DMS 273 (cell line): ENCODE measurements around the gene UFSP2.
"Not testable (repeated sequence)": the region's sequence is repeated elsewhere in the genome, so short reads cannot be mapped to it uniquely, and the experiment has no call there.

Experiments used
- DNase-seq: peaks from one replicate; lab custom pipeline; 2025; ENCODE audit not compliant: unreplicated experiment; lab: John Stamatoyannopoulos, UW

Gene UFSP2

DNA sequence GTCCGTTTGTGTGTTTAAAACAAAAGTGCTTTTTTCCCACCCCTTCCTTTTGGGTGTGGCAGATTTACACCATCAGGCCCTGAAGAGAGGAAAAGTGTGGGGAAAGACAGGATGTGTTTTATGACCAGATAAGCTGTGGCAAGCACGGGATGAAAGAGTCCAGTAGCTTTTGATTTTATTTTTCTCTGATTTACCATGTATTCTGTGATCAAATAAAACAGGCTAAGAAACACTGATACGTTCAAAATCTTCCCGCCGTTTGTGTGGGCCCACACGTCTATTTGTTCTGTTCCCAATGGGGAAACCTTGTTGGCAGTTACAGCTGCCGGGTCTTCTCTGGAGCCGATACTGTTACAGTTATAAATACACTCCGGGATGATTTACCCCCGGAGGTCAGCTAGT lies 40.8 kb downstream of the UFSP2 start:
- DNase-seq: no peak

DNA sequence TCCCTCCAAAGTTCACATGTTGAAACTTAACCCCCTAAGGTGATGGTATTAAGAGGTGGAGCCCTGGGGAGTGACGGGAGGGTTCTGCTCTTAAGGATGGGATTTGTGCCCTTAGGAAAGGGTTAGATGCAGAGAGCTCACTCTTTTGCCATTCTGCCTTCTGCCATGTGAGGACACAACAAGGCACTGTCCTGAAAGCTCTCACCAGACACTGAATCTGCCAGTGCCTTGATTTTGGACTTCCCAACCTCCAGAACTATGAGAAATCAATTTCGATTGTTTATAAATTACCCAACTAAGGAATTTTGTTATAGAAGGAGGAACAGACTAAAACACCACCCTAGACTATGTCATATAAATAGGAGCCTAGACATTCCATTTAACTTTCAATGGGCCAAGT lies 41.7 kb downstream of the UFSP2 start:
- no peak for DNase-seq

DNA sequence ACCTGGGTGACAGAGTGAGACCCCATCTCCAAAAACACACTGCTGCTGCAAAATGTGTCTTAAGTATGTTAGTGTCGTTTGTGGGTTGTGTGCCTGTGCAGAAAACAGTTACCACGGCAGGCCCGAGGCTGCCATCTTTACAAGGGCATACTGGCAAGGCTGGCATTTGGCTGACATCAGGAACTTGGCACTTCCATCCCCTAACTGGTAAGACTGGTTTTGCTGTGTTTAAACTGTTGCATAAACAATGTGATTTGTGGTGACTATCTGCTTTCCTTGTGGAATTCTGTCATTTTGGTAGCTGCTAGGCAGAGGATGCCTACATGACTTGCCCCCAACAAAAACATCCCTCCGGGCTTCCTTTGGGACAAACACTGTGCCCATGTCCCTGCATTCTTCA lies 42.3 kb downstream of the UFSP2 start:
- DNase-seq: no peak

DNA sequence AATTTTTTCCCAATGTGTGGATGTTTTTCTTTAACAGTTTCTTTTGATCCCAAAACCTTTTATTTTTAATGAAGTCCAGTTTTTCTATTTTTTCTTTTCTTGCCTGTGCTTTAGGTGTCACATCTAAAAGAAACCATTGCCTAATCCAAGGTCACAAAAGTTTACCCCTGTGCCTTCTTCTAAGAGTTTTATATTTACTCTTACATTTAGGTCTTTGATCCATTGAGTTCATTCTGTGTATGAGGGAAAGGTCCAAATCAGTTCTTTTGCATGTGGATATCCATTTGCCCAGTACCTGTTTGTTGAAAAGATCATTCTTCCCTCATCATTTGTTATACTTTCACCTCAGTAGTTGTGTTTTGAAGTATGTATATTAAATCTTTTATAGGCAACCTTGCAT lies 43.0 kb downstream of the UFSP2 start:
- no peak for DNase-seq

DNA sequence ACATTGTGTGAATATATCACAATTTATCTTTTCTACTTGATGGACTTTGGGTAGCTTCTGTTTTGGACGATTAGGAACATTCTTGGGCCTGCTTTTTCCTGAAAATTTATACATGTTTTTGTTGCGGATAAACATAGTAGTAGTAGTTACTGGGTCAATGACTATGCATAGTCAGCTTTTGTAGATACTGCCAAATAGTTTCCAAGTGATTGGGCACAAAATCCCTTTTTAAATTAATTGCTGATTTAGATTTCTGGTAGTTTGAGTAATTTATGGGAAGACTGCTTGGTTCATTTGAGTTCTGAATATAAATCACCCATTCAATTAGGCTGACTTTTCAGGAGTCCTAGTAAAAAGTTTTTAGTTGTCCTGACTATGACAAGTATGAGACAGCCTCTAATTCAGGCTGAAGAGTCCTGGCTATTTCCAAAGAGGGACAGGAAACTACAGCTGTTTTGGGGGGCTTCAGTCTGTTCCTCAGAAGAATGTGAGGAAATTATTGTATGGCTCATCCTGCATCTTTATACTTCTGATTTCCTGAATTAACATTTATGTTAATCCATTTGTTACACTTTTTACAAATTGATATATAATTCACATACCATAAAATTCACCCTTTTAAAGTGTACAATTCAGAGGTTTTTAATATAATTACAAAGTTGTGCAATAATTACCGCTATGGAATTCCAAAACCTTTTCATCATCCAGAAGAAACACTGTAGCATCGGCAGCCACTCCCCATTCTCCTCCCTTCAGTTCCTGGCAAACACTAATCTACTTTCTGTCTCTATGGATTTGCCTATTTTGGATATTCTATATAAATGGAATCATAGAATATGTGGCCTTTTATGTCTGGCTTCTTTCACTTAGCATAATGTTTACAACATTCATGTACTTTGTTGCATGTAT lies 44.2 kb downstream of the UFSP2 start:
- DNase-seq: no peak

DNA sequence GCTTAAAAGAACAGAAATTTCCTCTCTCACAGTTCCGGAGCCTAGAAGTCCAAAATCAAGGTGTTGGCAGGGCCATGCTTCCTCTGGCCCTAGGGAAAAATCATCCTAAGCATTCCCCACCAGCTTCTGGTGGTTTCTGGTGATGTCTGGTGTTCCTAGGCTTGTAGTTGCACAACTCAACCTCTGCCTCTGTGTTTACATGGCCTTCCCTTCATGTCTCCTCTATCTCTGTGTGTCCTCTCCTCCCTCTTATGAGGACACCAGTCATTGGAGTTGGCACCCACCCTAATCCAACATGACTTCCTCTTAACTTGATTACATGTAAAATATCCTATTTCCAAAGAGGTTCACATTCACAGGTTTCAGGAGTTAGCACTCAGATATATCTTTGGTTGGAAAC lies 45.4 kb downstream of the UFSP2 start:
- no peak for DNase-seq

DNA sequence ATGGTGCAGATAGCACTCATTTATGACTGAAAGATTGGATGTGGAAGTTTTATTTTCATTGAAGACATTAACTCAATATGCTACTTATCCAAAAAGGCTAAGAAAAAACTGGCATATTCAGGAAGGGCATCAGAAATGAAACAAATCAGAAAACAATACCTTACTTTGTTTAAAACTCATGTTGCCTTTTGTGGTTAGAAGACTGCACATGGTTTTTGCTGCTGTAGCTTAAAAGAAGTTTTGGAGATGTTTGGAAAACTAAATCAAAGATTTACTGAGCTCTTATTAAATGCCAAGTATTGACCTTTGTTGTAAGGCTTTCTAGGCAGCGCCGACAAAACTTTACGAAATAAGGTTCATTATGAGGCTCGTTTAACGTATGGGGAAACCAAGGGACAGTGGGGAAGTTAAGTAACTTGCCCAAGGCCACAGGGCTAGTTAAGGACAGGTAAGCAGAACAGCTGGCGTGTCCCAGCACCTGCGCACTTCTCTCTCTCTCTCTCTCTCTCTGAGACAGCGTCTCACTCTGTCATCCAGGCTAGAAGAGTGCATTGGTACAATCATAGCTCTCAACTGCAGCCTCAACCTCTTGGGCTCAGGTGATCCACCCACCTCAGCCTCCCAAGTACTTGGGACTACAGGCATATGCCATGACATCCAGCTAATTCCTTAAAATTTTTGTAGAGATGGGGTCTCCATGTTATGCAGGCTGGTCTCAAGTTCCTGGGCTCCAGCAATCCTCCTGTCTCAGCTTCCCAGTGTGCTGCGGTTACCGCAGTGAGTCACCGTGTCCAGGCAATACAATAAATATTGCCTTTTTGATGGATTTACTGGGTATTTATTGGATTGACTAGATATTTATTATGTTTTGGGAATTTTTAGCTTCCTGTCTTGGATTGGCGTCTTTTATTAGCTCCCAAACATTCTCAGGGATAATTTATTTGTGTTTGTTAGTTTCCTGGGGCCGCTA lies 46.2 kb downstream of the UFSP2 start:
- no peak for DNase-seq

DNA sequence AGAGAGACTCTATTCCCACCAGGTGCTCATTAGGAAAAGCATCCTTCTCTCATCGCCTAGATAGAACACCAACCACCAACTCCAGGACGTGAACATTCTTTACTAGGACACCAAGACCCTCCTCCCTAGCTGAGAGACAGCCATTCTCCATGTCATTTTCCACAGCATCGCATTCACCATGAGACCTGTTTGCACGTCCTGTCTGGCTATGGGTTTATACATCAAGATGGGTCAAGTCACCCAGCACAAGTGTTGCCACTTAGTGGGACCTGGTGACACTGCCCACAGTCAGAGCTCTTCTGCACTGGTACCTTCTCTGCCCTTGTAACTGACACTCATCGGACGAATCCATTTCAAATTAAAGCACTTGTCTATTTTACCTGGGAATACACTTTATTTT lies 47.5 kb downstream of the UFSP2 start:
- DNase-seq: no peak

DNA sequence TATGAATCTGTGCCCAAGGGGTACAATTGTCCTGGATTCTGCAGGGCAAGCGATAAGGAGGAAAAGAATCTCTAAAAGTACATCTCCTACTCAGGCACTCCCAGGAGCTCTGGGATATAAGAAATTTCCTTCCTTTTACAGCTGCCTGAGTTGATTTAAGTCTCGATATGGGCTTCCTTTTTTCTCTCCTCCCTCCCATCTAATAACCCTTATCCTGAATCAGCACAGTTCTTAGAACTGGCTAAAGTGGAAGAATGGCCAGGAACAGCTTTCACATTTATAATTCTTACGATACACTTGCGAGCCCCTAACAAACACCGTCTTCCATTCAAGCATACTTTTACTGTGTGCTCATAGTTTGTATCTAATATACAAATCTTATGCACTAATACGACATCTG lies 51.2 kb downstream of the UFSP2 start:
- no peak for DNase-seq

DNA sequence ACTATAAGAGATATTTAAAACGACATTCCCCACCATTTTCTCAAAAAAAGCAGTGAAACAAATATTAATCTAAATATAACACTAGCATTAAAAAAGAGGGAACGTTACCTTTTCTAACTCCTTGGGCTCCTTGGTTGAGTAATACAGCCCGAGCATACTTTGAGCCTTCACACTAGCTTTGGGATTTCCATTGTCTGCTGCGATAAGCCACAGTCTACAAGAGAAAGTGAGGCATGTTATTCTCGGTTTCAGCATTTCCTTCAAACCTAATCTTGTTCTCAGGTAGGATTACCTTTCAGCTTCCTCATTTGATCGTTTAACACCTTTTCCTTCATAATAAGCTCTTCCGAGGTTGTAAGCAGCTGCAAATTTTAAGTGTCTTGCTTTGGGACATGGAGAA lies 51.7 kb downstream of the UFSP2 start:
- no peak for DNase-seq

DNA sequence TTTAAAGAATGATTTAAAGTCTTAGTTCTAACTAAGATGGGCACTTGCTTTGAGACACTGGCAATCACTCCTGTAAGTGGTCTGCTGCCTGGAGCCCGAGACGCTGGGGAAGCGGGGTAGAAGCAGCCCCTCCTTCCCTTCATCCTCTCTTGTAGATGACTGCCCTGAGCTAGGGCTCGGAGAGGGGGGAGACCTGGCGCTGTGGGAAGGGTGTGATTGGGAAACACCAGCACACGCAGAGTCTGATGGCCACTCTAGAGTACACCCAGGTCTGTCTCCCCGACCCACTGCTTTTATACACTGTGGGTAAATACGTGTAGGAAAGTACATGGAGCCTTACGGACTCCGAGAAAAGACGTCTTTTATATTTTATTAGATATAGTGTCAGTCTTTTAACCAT lies 54.1 kb downstream of the UFSP2 start:
- DNase-seq: no peak

DNA sequence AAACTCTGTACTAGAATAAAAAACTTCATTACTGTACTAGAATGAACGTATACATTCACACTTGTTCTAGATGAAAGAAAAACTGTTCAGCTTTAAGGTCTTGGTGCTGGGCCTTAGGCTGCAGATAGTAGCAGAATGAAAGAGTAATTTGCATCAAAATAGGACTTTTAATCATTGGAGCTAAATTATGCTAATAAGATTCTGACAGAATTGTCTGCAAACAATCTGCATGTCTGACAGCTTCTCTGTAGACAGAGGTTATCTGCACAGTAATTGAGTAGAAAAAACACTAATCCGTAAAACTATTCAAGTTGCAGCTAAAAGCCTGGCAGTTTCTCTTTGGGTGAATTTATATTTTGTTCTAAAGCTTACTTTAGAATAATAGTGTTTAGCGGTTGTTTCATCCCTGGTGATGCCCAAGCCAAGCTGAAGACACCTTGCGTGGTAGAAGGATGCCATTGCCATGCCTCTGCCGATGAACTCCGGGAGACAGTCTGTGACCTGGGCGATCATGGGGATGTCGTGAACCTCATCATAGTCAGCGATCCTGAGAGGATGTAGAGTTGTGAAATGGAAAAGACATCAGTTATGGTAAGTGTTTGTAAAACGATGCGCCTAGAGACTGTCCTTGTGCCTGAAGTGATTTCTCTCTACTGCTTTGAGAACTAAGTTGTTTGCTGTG lies 55.4 kb downstream of the UFSP2 start:
- no peak for DNase-seq

DNA sequence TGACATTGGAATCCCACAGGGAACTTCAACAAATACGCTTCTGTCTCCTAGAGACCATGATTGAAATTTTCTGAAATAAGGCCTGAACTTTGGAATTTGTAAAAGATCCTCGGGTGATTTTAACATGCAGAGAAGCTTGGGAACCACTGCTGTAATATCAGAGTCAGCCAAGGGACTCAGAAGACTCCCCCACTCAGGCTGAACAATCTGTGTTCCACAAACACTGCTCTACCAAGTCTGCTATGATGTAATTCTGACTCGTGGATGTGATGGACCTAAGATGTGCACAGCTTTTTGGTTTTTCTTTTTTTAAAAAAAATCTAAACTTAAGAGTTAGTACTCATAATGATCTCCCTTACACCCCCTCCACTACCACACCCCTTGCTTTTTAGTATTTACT lies 56.0 kb downstream of the UFSP2 start:
- no peak for DNase-seq

DNA sequence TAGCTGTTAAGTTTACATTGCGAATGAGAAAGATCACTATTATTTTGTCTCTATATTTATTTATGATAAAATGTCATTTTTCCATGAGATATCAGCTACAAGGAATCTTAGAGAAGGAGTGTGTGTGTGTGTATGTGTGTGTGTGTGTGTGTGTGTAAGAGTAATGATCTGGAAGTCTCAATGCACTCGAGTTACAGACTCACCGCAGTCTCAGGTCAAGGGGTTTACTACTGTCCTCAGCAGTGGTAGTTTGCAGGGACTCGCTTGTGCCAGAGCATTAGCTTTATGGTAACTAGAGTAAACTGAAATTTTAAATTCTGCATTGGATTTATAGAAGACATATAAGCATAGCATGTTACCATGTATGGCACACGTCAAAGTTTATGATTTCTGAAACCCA lies 60.9 kb downstream of the UFSP2 start:
- DNase-seq: no peak

DNA sequence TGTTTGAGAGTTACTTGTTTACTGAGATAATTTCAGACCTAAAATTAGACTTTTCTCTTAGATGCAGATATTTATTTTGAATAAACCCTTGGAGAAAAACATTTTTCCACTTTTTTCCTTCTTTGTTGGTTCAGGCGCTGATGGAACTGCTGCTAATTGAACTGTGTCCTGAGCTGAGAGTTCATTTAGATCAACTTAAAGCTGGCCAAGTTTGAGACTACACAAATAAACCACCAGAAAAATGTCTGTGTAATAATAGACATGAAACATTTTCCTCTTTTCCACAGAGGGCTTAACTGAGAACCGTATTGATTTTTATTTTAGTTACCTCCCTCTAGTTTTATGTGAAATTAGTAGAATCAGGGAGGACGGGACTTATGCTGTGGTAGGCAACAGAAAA lies 62.5 kb downstream of the UFSP2 start:
- DNase-seq: no peak

DNA sequence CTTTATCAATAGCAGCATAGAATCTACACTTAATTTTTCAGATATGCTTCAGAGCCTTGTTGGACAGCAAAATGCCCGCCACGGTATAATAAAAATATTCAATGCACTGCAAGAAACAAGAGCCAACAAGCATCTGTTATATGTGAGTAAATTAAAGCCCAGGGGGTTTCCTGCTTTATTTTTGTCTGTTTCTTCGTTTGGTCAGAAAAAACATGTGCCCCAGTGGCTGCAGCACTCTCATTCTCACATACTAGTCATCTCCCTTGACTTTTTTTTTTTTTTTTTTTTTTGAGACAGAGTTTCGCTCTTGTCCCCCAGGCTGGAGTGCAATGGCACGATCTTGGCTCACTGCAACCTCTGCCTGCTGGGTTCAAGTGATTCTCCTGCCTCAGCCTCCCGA lies 63.2 kb downstream of the UFSP2 start:
- not testable (repeated sequence) for DNase-seq

DNA sequence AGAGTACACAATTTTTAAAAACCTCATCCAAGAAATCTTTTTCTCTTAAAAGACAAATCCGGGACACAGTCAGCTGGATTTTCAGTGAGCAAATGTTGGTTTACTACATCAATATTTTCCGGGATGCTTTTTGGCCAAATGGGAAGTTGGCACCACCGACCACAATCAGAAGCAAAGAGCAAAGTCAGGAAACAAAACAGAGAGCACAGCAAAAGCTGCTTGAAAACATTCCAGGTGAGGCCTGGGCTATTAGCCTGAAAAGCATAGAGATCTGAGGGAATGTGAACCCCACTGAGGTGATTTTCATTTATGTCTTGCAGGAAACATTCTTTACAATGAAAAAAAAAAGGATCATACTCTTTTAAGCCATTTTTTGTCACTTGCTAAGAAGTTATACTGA lies 63.9 kb downstream of the UFSP2 start:
- DNase-seq: no peak

DNA sequence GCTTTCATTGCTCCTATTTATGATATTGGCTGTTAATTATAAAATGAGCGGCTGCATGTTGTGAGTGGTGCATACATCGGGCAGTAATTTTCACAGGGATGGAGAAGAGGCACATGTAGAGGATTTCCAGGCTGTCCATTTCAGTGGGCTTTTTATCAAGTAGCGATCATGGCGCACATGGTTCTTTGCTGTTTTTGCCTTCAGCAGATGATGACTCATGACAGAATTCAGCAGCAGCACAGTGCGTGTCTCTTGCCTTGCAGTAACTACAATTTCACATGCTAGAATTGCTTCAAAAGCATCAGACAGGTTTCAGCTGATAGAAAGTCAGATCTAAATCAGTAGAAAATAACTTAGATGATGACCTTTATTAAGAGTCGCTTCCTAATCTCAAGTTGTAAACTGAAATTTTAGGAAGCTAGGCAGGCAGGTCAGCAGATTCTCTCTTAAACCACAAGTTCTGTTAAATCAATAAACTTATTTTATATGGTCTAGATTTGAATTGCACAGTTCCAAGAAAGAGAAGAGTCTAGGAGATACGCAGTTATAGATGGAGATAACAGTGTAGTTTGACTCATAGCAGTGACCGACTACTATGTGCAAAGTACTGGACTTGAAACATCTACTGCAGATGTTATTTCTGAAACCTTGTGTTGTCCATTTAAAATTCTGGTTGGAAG lies 65.9 kb downstream of the UFSP2 start:
- DNase-seq: no peak

DNA sequence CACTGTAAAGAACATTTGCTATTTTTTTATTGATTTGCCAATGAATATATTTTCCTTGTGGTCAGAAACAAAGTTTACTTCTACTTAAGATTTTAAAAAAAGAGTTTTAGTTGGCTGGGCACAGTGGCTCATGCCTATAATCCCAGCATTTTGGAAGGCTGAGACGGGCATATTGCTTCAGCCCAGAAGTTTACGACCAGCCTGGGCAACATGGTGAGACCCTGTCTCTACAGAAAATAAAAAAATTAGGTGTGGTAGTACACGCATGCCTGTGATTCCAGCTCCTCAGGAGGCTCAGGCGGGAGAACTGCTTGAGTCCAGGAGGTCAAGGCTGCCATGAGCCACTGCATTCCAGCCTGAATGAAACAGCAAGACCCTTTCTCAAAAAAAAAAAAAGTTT lies 66.8 kb downstream of the UFSP2 start:
- DNase-seq: no peak

DNA sequence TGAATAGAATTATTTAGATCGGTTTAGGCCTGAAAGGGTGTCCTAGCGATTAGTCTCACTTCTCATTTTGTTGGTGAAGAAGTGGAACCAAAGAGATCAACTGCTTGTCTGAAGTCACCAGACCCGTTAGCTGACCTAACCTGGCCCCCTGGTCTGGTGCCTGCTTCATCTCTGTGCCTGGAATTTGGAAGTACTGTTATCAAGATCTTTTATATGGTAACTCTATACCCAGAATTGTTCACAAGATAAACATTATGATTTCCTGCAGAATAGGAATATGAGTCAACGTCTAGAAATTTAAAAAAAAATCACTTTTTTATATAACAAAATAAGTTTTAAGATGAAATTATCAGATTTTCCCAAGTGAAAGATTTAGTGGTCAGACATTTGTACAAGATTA lies 67.2 kb downstream of the UFSP2 start:
- DNase-seq: no peak
